Measurements from ENCODE around the gene ATG16L2.
"Not testable (repeated sequence)": the region's sequence is repeated elsewhere in the genome, so short reads cannot be mapped to it uniquely, and the experiment has no call there.

DNA sequence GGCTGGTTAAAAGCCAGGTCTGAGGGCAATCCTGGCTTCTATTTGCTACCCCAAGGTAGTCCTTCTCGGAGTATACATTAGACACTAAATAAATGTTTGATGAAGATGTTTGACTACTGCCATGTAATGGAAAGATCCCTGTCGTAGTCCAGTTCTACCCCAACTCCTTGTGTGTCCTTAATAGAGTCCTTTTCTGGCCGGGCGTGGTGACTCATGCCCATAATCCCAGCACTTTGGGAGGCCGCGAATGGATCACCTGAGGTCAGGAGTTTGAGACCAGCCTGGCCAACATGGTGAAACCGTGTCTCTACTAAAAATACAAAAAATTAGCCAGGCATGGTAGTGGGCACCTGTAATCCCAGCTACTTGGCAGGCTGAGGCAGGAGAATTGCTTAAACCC lies 23.0 kb upstream of the ATG16L2 start:
- TF ChIP-seq POLR2A (IDR thresholded peaks at IDR 0.05), result not testable (repeated sequence)
- TF ChIP-seq, protein P1, sequence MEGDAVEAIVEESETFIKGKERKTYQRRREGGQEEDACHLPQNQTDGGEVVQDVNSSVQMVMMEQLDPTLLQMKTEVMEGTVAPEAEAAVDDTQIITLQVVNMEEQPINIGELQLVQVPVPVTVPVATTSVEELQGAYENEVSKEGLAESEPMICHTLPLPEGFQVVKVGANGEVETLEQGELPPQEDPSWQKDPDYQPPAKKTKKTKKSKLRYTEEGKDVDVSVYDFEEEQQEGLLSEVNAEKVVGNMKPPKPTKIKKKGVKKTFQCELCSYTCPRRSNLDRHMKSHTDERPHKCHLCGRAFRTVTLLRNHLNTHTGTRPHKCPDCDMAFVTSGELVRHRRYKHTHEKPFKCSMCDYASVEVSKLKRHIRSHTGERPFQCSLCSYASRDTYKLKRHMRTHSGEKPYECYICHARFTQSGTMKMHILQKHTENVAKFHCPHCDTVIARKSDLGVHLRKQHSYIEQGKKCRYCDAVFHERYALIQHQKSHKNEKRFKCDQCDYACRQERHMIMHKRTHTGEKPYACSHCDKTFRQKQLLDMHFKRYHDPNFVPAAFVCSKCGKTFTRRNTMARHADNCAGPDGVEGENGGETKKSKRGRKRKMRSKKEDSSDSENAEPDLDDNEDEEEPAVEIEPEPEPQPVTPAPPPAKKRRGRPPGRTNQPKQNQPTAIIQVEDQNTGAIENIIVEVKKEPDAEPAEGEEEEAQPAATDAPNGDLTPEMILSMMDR (IDR thresholded peaks at IDR 0.05 in 4 of 5, conservative IDR thresholded peaks at IDR 0.05 in 1 of 5), result not testable (repeated sequence)
